Activated CD8-positive, alpha-beta memory T cell treated with anti-CD3 and anti-CD28 coated beads, Interleukin-2, amount 10 ng/mL, durations not matched to agents 7 days and 5 days (primary cell): ENCODE measurements around the gene YPEL4. TPM values are rescaled to one million over a fixed set of nuclear protein-coding genes. Genes with fewer than 3 reads are reported as not detected.
"Not testable (repeated sequence)": the region's sequence is repeated elsewhere in the genome, so short reads cannot be mapped to it uniquely, and the experiment has no call there.

Experiments used
- ATAC-seq: fragments of 150-1000 bp; cut with Tn5 transposase; one replicate; pipeline ENCODE4 v1.10.0; 2021; ENCODE audit warnings: moderate library complexity
- CTCF ChIA-PET: fragments of 350-600 bp; sonication (Branson Sonifier 250); formaldehyde crosslinking; loops from one replicate; lab custom pipeline; 2021; ENCODE audit warnings: antibody characterized with exemption; lab: Charles Lee
- DNase-seq: peaks from one replicate; pipeline ENCODE4 v3.0.0-alpha.2; 2020
- H3K27ac Mint-ChIP-seq: one replicate; pipeline ENCODE4 v1.8.0; 2021; ENCODE audit warnings: mild to moderate bottlenecking, mixed read lengths
- H3K27me3 Mint-ChIP-seq: one replicate; pipeline ENCODE4 v1.8.0; 2021; ENCODE audit warnings: mixed read lengths
- H3K36me3 Mint-ChIP-seq: one replicate; pipeline ENCODE4 v1.8.0; 2021; ENCODE audit warnings: mild to moderate bottlenecking, mixed read lengths
- H3K4me1 Mint-ChIP-seq: one replicate; pipeline ENCODE4 v1.8.0; 2021; ENCODE audit warnings: mixed read lengths
- H3K4me3 Mint-ChIP-seq: one replicate; pipeline ENCODE4 v1.8.0; 2021; ENCODE audit warnings: mild to moderate bottlenecking, moderate library complexity, mixed read lengths
- H3K9me3 Mint-ChIP-seq: one replicate; pipeline ENCODE4 v1.8.0; 2022; ENCODE audit warnings: low read depth, mixed read lengths
- total RNA-seq, 2 experiments: library from RNA; stranded (reverse); gene quantifications; one replicate each; pipeline ENCODE4 v1.2.3, GENCODE V29; 2021

Gene YPEL4
- 1 to 10 TPM in 1 of 2 experiments, under 1 TPM in 1; 0.42 to 1.0 TPM for total RNA-seq

DNA sequence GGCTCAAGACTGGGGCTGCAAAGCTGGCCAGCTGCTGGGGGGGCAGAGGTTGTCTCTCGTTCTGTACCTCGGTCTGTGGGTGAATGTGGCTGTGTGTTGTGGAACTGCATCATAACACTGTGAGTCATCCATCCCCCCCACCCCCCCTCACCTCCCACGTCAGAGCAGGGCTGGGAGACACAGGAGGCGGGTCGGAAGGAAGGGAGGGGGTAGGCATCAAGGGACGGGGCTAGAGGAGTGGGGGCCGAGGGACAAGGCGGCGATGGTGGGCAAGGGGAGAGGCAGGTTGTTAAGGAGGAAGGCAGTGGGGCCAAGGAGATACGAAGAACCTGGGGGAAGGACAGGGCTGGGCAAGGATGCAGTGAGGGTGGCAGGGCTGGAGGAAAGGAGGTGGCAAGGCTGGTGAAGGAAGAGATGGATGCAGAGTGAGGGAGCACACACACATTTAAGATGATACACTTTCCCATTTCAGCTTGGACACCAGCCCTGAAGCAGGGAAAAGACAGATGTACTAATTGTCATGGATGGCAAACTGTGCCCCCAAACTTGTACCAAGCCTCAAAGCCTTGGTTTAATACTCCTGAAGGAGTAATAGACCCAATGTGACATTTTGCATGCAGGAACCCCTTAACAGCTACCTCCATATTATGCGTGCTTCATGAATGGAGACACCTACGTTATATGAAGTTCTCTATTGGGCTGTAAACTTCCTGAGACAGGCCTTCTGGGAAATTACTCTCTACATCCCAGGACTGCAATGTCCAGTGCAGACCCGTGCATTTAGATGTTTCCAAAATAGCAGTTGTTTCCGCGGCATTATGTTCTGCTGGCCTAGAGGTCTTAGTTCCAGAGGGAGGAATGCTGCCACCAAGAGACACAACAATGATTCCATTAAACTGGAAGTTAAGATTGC is at the start of gene YPEL4:
Gene YPEL4 (minus strand): TSS at position 87 of the 913 bp plus-strand sequence. CDS start 2,805 bp downstream, outside the sequence.
- Mint-ChIP-seq H3K9me3 (no peaks in the 10 kb centered on the region), H3K4me3 (peak within 1 kb of the TSS; percentile 68), H3K36me3 (no peaks in the 10 kb centered on the region), H3K27me3 (peaks cover 43% of the 10 kb centered on the region), H3K4me1 (peaks cover 55% of the 10 kb centered on the region), H3K27ac (peak within 1 kb of the TSS; percentile 44)
- DNase-seq (peak; percentile 80), ATAC-seq (peak; percentile 82)
- CTCF ChIA-PET, result interaction anchor here (1.4 to 1.9 kb wide), 3 partner anchors 80 to 192 kb away, joined by 3 to 12 read pairs (median 3); partner anchors contain the start of gene UBE2L6

DNA sequence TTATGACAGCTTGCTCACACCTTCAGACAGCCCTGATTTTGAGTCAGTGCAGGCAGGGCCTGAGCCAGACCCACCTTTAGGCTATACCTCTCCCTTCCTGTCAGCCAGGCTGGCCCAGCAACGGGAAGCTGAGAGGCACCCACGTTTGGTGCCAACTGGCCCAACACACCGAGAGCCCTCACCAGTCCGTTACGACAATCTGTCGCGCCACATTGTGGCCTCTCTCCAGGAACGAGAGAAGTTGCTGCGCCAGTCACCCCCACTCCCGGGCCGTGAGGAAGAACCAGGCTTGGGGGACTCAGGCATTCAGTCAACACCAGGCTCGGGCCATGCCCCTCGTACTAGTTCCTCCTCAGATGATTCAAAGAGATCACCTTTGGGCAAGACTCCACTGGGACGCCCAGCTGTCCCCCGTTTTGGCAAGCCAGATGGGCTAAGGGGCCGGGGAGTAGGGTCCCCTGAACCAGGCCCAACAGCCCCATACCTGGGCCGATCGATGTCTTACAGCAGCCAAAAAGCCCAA is 49.2 kb upstream of the YPEL4 start:
- CTCF ChIA-PET, result interaction anchor here (0.9 to 1.7 kb wide), 2 partner anchors 11 to 101 kb away, joined by 3 to 4 read pairs; no protein-coding TSS in a partner anchor
- peak; percentile 27 for ATAC-seq
- Mint-ChIP-seq H3K4me3 (no peak overlapping the region), H3K36me3 (peaks cover 43% of the 10 kb centered on the region), H3K9me3 (no peaks in the 10 kb centered on the region), H3K27me3 (no peaks in the 10 kb centered on the region), H3K4me1 (no peaks in the 10 kb centered on the region), H3K27ac (no peak overlapping the region)
- DNase-seq, result no peak

DNA sequence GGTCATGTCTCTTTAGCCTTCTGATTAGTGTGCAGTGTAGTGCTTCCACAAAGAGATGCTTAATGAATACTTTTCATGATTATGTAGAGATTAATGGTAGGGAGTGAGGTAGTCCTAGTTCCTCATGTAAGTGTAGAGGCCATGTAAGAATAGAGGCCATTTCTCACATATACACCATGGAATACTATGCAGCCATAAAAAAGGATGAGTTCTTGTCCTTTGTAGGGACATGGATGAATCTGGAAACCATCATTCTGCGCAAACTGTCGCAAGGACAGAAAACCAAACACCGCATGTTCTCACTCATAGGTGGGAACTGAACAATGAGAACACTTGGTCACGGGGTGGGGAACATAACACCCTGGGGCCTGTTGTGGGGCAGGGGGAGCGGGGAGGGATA is 40.8 kb upstream of the YPEL4 start:
- H3K27ac Mint-ChIP-seq, H3K27me3 Mint-ChIP-seq, H3K9me3 Mint-ChIP-seq, ATAC-seq, H3K4me3 Mint-ChIP-seq, DNase-seq, H3K4me1 Mint-ChIP-seq: not testable (repeated sequence)
- H3K36me3 Mint-ChIP-seq, result peaks cover 45% of the 10 kb centered on the region
- CTCF ChIA-PET, result interaction anchor here (0.6 kb wide), 1 partner anchor 21 kb away, joined by 3 read pairs; no protein-coding TSS in a partner anchor

DNA sequence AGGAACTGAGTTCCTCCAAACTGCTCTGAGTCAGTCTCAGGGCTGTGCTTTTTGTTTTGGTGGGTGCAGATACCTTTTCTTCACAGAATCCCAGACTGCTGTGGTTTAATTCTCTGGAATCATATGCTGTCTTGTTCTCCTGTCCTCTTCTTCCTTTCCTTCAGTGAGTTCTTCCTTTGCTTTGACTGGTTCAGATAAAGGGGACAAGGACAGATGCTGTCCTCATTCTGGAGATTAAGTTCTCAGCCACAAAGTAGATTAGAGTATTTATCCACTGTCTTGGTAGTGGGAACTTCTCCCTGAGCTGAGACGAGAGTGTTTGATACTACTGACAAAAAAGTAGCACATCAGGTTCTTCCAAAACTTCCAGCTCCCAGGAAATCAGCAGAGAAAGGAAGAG is 31.5 kb upstream of the YPEL4 start:
- CTCF ChIA-PET, result interaction anchor here (1.5 kb wide), 1 partner anchor 31 kb away, joined by 3 read pairs; the partner anchor contains the start of genes MED19 and TMX2
- Mint-ChIP-seq H3K27ac (peak overlapping the region; percentile 21), H3K4me1 (peaks cover 44% of the 10 kb centered on the region)

DNA sequence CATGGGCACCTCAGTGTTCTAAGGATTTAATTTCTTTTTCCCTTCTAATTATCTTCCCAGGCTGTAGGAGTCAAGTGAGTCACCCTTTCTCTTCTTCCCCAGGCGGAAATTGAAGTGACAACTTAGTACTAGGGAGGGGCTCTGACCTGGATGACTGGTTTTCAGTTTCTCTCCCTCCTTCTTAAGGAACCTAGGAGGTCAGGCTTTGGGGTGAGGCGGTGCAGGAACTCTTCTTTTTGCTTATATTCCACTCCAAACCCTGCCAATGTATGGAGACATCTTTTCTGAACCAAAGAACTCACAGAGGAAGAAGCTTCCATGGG is 30.8 kb upstream of the YPEL4 start:
- H3K27me3 Mint-ChIP-seq, result no peaks in the 10 kb centered on the region
- DNase-seq (no peak), ATAC-seq (peak; percentile 65)
- H3K4me1 Mint-ChIP-seq, result peaks cover 51% of the 10 kb centered on the region
- peak overlapping the region; percentile 80 for H3K27ac Mint-ChIP-seq
- H3K4me3 Mint-ChIP-seq, result no peak overlapping the region
- H3K36me3 Mint-ChIP-seq, result peaks cover 57% of the 10 kb centered on the region
- H3K9me3 Mint-ChIP-seq, result no peaks in the 10 kb centered on the region
- CTCF ChIA-PET, result interaction anchor here (1.5 kb wide), 1 partner anchor 32 kb away, joined by 3 read pairs; the partner anchor contains the start of genes MED19 and TMX2

More for the DNA sequence above, 31.5 kb upstream of the YPEL4 start:
- no peak overlapping the region for H3K4me3 Mint-ChIP-seq
- peaks cover 50% of the 10 kb centered on the region for H3K36me3 Mint-ChIP-seq
- H3K27me3 Mint-ChIP-seq, result no peaks in the 10 kb centered on the region
- no peaks in the 10 kb centered on the region for H3K9me3 Mint-ChIP-seq
- DNase-seq (no peak), ATAC-seq (no peak)

GRCh38 chr11:57679396-57679795 is 29.7 kb upstream of the YPEL4 start:
- Mint-ChIP-seq H3K9me3 (no peaks in the 10 kb centered on the region), H3K27me3 (no peaks in the 10 kb centered on the region), H3K27ac (no peak overlapping the region), H3K36me3 (peaks cover 53% of the 10 kb centered on the region), H3K4me1 (peaks cover 61% of the 10 kb centered on the region), H3K4me3 (no peak overlapping the region)
- no peak for DNase-seq
- ATAC-seq, result no peak
- CTCF ChIA-PET, result no interaction called here

GRCh38 chr11:57675176-57675941 is 25.6 kb upstream of the YPEL4 start:
- DNase-seq (no peak), ATAC-seq (no peak)
- CTCF ChIA-PET, result interaction anchor here (1.1 kb wide), 1 partner anchor 36 kb away, joined by 5 read pairs; the partner anchor contains the start of genes MED19 and TMX2
- H3K4me3 Mint-ChIP-seq, result no peak overlapping the region
- H3K9me3 Mint-ChIP-seq, result no peaks in the 10 kb centered on the region
- peaks cover 62% of the 10 kb centered on the region for H3K36me3 Mint-ChIP-seq
- H3K27me3 Mint-ChIP-seq, result no peaks in the 10 kb centered on the region
- H3K4me1 Mint-ChIP-seq, result peaks cover 75% of the 10 kb centered on the region
- H3K27ac Mint-ChIP-seq, result peak overlapping the region; percentile 26

GRCh38 chr11:57674251-57674650 is 24.5 kb upstream of the YPEL4 start:
- H3K27ac Mint-ChIP-seq, result peak overlapping the region; percentile 13

GRCh38 chr11:57668434-57668782 is 18.7 kb upstream of the YPEL4 start:
- Mint-ChIP-seq H3K27me3 (no peaks in the 10 kb centered on the region), H3K36me3 (peaks cover 27% of the 10 kb centered on the region), H3K4me1 (peaks cover 52% of the 10 kb centered on the region), H3K9me3 (no peaks in the 10 kb centered on the region), H3K27ac (peak overlapping the region; percentile 97), H3K4me3 (peak overlapping the region; percentile 95)
- CTCF ChIA-PET, result interaction anchor here (0.5 to 3.7 kb wide), 4 partner anchors 8 to 133 kb away, joined by 3 to 18 read pairs (median 8); partner anchors contain the start of genes CLP1 and UBE2L6
- ATAC-seq (peak; percentile 5), DNase-seq (peak; percentile 69)

More at GRCh38 chr11:57674251-57674650, 24.5 kb upstream of the YPEL4 start:
- Mint-ChIP-seq H3K4me3 (no peak overlapping the region), H3K9me3 (no peaks in the 10 kb centered on the region), H3K27me3 (no peaks in the 10 kb centered on the region), H3K36me3 (peaks cover 58% of the 10 kb centered on the region), H3K4me1 (peaks cover 75% of the 10 kb centered on the region)
- no peak for ATAC-seq
- CTCF ChIA-PET, result no interaction called here
- no peak for DNase-seq

DNA sequence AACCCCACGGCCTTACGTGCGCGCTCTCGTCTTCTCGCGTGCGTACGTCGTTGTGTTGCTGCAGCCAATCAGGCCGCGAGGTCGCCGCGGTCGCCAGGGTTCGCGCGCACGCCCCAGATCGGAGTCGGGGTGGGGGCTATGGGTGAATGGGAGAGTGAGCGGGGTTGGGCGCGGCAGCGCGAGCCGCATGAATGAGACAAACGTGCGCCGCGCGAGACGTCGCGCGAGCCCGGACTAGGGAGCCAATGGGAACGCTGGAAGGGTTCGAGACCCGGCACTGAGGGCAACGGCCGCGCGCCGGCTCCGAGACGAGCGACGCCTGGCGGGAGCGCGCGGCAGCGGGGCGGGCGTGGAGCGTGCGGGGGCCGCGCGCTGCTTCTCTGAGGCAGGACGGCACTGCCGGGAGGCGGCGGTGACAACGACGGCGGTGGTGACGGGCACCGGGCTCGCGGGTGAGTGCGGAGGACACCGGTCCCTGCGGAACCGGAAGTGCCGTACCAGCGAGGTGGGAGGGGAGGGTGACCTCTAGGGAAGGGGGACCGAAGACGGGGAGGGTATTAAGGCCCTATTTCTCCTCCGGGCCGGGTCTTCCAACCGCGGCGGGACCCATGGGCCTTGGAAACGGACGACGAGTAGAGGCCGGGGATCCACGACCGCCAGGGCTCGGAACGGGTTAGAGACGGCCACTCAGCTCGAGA is 18.2 kb upstream of the YPEL4 start, which contains the start of gene ZDHHC5:
Gene ZDHHC5 (plus strand): TSS at position 379 of the 698 bp plus-strand sequence. CDS start 4,977 bp downstream, outside the sequence.
- Mint-ChIP-seq H3K27ac (peak within 1 kb of the TSS; percentile 97), H3K4me3 (peak within 1 kb of the TSS; percentile 95), H3K27me3 (no peaks in the 10 kb centered on the region), H3K4me1 (peaks cover 47% of the 10 kb centered on the region), H3K9me3 (no peaks in the 10 kb centered on the region), H3K36me3 (peaks cover 22% of the 10 kb centered on the region)
- DNase-seq (peak; percentile 100), ATAC-seq (peak; percentile 89)
- CTCF ChIA-PET, result interaction anchor here (0.5 to 3.7 kb wide), 8 partner anchors 9 to 174 kb away, joined by 3 to 18 read pairs (median 3); partner anchors contain the start of genes CLP1 and UBE2L6

- Mint-ChIP-seq H3K9me3 (no peaks in the 10 kb centered on the region), H3K36me3 (peaks cover 16% of the 10 kb centered on the region), H3K4me3 (peak overlapping the region; percentile 95), H3K27me3 (no peaks in the 10 kb centered on the region), H3K27ac (peak overlapping the region; percentile 97), H3K4me1 (peaks cover 44% of the 10 kb centered on the region)
- CTCF ChIA-PET, result interaction anchor here (0.6 to 3.7 kb wide), 9 partner anchors 11 to 342 kb away, joined by 3 to 18 read pairs (median 3); partner anchors contain the start of genes TNKS1BP1 and UBE2L6
- ATAC-seq, result peak; percentile 77
- DNase-seq, result peak; percentile 98
These were observed 17.5 kb upstream of the YPEL4 start for GRCh38 chr11:57667117-57667735.

- ATAC-seq (no peak), DNase-seq (no peak)
- CTCF ChIA-PET, result interaction anchor here (1.5 kb wide), 1 partner anchor 171 kb away, joined by 4 read pairs; no protein-coding TSS in a partner anchor
- H3K36me3 Mint-ChIP-seq, result peaks cover 21% of the 10 kb centered on the region
- H3K4me3 Mint-ChIP-seq, result no peak overlapping the region
- no peak overlapping the region for H3K27ac Mint-ChIP-seq
- H3K4me1 Mint-ChIP-seq, result peaks cover 26% of the 10 kb centered on the region
- H3K27me3 Mint-ChIP-seq, result no peaks in the 10 kb centered on the region
- no peaks in the 10 kb centered on the region for H3K9me3 Mint-ChIP-seq
These were observed 14.3 kb upstream of the YPEL4 start for GRCh38 chr11:57663975-57664374.
